Subcutaneous adipose tissue (tissue), 4 donors: ENCODE data around the gene PBX3. TPM values are rescaled to one million over a fixed set of nuclear protein-coding genes. Genes with fewer than 3 reads are reported as not detected.

Experiments used
- CTCF ChIP-seq: fragments of 450-650 bp; IDR thresholded peaks from one replicate; pipeline ENCODE4 v1.5.1; 2016; ENCODE audit warnings: low read depth, mild to moderate bottlenecking, control low read depth, antibody characterized with exemption, moderate library complexity
- total RNA-seq, 4 donors: library from RNA; depleted of rRNA; stranded (reverse); fragments of >200 nt; gene quantifications; one replicate each; pipeline ENCODE4 v1.1.0, GENCODE V29; 2016

Gene PBX3
- total RNA-seq, 4 donors from 2014 or later = 29.7 to 44.9 (median 35.4) TPM

GRCh38 chr9:125896964-125897363 is 149.8 kb downstream of the PBX3 start:
- no peak for TF ChIP-seq CTCF

- no peak for TF ChIP-seq CTCF
Observed at GRCh38 chr9:125897481-125897880, 150.3 kb downstream of the PBX3 start.

- TF ChIP-seq CTCF = no peak
Observed at GRCh38 chr9:125902214-125902613, 155.0 kb downstream of the PBX3 start.

- no peak for TF ChIP-seq CTCF
Observed at GRCh38 chr9:125902831-125903512, 155.8 kb downstream of the PBX3 start.

- no peak for TF ChIP-seq CTCF
Observed at GRCh38 chr9:125904155-125904851, 157.1 kb downstream of the PBX3 start.

- no peak for TF ChIP-seq CTCF
Observed at GRCh38 chr9:125906144-125906543, 159.0 kb downstream of the PBX3 start.

- TF ChIP-seq CTCF = no peak
Observed at GRCh38 chr9:125906893-125907292, 159.7 kb downstream of the PBX3 start.
